GM12872 (cell line): Measurements from ENCODE around the gene C3orf22.

Experiments
- CTCF ChIP-seq: IDR thresholded peaks from 3 replicates; pipeline ENCODE4 v1.5.1; 2011; ENCODE audit warnings: low read depth, mild to moderate bottlenecking, low read length, moderate library complexity; ENCODE audit not compliant: insufficient read depth

The C3orf22 gene

GRCh38 chr3:126544596-126545281, 14.0 kb downstream of the C3orf22 start:
- no peak for TF ChIP-seq CTCF

- no peak for TF ChIP-seq CTCF
These were observed 15.2 kb downstream of the C3orf22 start for GRCh38 chr3:126543457-126544061.

- no peak for TF ChIP-seq CTCF
These were observed 16.1 kb downstream of the C3orf22 start for GRCh38 chr3:126542340-126543241.

GRCh38 chr3:126541628-126542339, 16.9 kb downstream of the C3orf22 start:
- no peak for TF ChIP-seq CTCF

GRCh38 chr3:126540951-126541627, 17.6 kb downstream of the C3orf22 start:
- TF ChIP-seq CTCF: no peak

GRCh38 chr3:126540342-126540849, 18.3 kb downstream of the C3orf22 start:
- TF ChIP-seq CTCF: no peak
